GM12875 (cell line): ENCODE results near the gene MRPS2.
"Not testable (repeated sequence)": the region's sequence is repeated elsewhere in the genome, so short reads cannot be mapped to it uniquely, and the experiment has no call there.

Source experiments
- H3K4me3 ChIP-seq: one replicate; pipeline ENCODE4 v1.5.1; 2011; ENCODE audit warnings: low read depth, low read length, control low read depth
- TF ChIP-seq, protein P1 (sequence below): IDR thresholded peaks from 2 replicates; pipeline ENCODE4 v1.5.1; 2011; ENCODE audit warnings: low read depth, mild to moderate bottlenecking, control low read depth, inconsistent platforms, low read length, moderate library complexity, borderline replicate concordance; ENCODE audit not compliant: insufficient read depth

Gene MRPS2

DNA sequence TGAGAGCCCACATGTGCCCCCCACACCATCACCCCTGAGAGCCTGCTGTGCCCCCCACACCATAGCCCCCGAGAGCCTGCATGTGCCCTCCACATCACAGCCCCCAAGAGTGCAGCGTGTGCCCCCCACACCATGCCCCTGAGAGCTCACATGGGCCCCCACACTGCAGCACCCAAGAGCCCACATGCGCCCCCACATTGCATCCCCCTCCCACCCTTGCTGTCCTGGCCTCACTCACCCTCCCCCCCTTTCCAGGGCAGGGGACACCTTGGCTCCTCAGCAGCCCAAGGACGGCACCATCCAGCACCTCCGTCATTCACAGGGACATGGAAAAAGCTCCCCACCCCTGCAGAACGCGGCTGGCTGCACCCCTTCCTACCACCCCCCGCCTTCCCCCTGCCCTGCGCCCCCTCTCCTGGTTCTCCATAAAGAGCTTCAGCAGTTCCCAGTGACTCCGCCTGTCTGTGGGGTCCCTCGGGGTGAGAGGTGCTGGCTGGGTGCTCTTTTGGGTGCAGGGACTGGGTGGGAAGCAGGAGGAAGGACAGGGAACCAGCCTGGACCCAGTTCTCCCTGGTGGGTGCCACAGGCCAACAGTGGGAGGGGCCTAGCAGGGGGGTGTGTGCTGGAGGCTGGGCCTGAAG lies 25.7 kb downstream of the MRPS2 start:
- H3K4me3 ChIP-seq, result no peak overlapping the region
- TF ChIP-seq, protein P1, sequence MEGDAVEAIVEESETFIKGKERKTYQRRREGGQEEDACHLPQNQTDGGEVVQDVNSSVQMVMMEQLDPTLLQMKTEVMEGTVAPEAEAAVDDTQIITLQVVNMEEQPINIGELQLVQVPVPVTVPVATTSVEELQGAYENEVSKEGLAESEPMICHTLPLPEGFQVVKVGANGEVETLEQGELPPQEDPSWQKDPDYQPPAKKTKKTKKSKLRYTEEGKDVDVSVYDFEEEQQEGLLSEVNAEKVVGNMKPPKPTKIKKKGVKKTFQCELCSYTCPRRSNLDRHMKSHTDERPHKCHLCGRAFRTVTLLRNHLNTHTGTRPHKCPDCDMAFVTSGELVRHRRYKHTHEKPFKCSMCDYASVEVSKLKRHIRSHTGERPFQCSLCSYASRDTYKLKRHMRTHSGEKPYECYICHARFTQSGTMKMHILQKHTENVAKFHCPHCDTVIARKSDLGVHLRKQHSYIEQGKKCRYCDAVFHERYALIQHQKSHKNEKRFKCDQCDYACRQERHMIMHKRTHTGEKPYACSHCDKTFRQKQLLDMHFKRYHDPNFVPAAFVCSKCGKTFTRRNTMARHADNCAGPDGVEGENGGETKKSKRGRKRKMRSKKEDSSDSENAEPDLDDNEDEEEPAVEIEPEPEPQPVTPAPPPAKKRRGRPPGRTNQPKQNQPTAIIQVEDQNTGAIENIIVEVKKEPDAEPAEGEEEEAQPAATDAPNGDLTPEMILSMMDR, result no peak

DNA sequence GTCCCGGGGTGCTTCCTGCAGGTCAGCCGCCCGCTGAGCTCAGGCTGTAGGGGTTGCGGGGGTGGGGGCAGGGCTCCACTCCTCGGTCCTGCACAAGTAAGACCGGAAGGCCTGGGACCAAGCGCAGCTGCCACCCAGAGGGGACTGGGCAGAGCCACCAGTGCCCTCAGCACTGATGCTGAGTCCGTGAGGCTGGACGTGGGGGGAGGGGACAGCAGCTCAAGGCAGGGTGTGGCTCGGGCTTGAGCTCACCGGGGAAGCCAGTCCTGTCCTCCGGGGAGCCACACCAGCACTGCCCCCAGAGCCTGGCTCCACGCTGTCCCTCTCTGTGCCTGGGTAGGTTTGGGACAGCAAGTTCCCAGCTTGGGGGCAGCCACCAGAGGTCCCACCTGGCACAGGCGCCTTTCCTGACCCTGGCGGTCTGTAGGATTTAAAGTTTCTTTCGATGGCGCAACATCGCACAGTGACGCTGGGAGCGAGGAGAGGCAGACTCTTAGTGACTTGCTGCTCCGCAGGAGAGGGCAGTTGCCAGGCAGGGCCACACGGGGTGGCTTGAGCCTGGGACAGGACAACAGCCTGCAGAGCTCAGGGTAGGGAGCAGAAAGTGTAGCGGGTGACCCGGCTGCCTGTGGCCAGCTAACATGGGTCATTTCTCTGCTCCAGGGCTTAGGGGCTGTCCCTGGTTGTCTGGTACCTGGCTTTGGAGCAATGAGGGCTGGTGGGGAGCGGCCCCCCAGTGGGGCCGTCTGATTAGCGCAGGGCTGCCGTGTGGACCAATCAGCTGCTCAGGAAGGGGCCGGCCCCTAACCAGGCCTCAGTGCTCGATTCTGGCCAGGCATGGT lies 26.5 kb downstream of the MRPS2 start:
- TF ChIP-seq, protein P1, result no peak
- H3K4me3 ChIP-seq, result no peak overlapping the region

DNA sequence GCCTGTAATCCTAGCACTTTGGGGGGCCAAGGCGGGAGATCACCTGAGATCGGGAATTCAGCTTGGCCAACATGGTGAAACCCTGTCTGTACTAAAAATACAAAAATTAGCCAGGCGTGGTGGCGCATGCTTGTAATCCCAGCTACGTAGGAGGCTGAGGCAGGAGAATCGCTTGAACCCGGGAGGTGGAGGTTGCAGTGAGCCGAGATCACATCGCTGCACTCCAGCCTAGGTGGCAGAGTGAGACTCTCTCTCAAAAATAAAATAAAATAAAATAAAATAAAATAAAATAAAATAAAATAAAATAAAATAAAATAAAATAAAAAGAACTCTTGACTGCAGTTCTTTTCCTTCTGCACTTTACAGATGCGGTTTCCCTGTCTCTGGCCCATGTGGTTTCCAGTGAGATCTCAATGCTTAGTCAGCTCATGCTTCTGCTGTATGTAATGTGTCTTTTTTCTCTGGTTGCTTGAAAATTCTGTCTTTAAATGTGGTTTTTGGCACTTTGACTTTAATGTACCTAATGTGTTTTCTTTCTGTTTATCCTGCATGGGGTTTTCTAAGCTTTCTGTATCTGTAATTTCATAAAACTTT lies 28.5 kb downstream of the MRPS2 start:
- not testable (repeated sequence) for H3K4me3 ChIP-seq

DNA sequence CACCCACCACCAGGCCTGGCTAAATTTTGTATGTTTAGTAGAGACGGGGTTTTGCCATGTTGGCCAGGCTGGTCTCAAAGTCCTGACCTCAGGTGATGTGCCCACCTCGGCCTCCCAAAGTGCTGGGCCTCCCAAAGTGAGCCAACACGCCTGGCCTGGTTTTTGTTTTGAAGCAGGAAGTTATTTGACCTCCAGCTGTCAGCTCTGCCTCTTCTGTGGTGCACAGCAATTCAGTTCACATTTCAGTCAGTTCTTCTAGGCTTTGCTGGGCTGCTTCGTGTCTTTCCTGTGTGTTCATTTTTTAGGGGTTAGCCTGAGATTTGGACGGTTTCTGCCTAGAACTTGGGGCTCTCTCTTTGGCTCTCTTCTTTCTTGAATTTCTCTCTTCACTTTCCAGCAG lies 29.7 kb downstream of the MRPS2 start:
- no peak overlapping the region for H3K4me3 ChIP-seq
- TF ChIP-seq, protein P1, result no peak

DNA sequence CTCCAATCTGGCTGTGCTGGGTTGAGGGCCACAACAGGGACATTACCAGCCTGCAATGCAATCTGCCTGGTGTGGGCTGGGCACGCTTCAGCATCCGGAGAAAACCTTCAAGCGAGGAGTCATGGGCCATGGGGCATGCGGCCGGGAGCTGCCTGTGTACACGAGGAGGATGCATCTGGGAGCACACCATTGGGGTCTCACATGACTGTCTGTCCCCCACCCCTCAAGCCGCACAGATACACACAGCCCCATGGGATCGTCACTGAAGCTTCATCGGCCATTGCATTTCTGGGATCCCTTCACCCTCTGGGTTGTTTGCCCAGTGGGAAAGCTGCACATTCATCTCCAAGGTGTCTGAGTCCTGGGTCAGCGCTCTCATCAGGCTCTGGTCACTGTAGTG lies 30.6 kb downstream of the MRPS2 start:
- H3K4me3 ChIP-seq, result no peak overlapping the region
- TF ChIP-seq, protein P1, result no peak

DNA sequence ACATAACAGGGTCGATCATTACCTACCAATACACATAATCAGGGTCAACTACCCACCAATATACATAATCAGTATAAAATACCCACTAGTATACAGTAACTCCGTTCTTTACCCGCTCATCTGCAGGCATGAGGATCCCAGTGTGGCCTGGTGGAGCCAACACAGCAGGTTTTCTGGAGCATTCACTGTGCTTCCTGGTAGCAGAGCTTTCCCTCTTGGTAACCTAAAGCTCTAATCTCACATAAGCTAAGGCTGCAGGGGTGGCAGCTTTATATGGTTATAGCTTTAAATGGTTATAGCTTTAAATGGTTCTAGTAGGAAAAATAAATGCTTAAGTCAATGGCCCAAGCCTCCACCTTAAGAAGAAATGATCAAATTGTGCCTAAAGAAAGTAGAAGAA lies 32.6 kb downstream of the MRPS2 start:
- H3K4me3 ChIP-seq, result no peak overlapping the region
- TF ChIP-seq, protein P1, result no peak

DNA sequence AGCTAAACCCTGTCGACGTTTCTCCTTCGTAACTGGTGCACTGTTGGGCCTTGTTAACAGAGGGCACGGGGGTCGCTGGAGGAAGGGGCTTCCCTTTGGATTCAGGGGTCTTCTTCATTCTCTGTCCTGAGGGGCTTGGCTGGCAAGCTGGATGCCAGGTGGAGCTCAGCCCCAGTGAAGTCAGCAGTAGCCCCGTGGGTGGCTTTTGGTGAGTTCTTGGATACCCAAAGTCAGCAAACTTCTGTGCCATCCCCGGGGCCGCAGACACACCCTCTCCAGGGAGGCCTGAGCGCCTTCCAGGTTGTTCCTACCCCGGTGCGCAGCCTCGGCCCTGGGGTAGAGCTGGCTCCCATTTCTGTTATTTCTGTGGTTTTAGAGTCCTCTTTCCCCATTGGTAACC lies 33.2 kb downstream of the MRPS2 start:
- TF ChIP-seq, protein P1, result no peak
- no peak overlapping the region for H3K4me3 ChIP-seq

DNA sequence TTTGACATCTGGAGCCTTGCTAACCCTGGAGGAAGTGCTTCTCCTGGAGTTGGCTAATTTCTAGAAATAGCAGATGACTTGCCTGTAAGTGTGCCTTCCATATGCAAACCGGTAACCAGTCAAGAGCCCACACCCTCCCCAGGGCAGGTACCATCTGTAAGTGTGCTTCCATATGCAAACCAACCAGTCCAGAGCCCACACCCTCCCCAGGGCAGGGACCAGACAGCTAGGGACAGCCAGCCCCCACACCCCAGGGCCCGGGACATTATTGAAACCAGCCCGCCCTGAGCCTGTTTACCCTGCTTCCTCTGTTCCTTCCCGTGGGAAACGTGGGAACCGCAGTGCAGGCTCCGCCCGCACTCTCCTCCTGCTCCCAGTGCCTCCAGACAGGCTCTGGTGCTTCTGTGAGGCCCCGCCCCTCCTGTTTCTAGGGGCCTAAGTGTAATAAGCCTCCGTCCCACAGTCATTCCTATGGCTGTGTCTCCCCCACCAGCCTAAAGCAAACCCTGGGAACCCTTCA lies 33.8 kb downstream of the MRPS2 start:
- not testable (repeated sequence) for H3K4me3 ChIP-seq

DNA sequence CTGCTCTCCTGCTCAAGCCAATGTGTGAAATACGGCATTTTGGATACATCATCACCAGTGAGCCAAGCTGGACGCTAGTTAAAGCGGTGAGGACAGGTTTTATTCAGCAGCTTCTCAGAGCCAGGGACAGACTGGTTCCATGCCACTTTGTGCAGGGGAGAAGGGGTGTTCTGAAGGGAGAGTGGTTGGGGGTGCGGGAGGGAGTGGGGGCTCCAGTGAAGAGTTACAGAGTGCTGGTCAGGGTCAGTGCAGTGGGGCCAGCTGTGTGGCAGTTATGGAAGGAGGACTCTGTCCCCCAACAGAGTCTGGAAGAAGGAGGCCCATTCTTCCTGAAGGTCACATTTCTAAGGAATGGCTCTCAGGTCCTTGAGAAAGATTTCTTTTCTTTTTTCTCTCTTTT lies 34.3 kb downstream of the MRPS2 start:
- not testable (repeated sequence) for H3K4me3 ChIP-seq

DNA sequence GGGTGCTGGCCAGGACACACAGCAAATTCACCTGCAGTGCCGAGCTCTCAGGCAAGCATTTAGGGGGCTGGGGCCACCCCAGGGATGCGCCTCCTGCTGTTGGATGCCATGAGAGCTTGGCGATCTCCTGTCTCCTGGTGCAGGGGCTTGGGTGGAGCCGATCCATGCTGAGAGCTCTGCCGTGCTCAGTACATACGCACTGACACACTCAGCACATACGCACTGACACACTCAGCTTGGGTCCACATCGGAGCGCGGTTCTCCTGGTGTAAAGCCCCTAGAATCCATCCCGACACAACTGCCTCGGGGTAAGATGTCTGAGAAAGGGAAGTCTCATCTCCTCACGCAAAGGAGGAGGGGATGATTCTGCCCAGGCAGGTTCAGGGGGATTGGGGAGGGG lies 35.1 kb downstream of the MRPS2 start:
- H3K4me3 ChIP-seq, result not testable (repeated sequence)
